Fibroblast of mammary gland (primary cell): ENCODE results near the gene PTH2R.
A peak's percentile ranks its signal among the peaks of the same experiment; 100 is the strongest.

Experiments
- DNase-seq: peaks from one replicate; pipeline ENCODE4 v3.0.0-alpha.2; 2010; ENCODE audit warnings: low read depth
- H3K4me3 ChIP-seq: 2 replicates; pipeline ENCODE4 v1.5.1; 2011; ENCODE audit warnings: low read depth, mild to moderate bottlenecking, low read length, moderate library complexity; ENCODE audit not compliant: control insufficient read depth
- TF ChIP-seq, protein P1 (sequence below): conservative IDR thresholded peaks from 2 replicates; pipeline ENCODE4 v1.5.1; 2011; ENCODE audit warnings: low read depth, low read length, inconsistent platforms; ENCODE audit not compliant: control insufficient read depth, insufficient read depth

The PTH2R gene

DNA sequence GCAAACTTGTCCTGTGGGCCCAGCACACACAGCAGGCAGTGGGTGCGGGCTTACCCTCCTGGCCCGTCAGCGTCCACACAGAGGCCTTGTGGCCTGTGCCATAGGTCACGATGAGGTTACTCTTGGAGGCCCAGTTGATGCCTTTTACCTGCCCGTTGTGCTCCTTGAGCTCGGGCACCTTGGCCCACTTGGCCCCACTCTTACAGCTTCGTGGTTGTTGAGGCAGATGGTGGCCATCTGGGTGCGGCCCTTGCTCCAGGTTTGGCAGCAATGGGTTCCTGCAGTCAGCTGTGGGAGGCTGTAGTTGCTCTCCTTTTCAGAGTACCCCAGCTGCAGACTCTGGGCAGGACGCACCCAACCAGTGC, 45.5 kb upstream of the PTH2R start:
- no peak overlapping the region for H3K4me3 ChIP-seq
- TF ChIP-seq, protein P1, sequence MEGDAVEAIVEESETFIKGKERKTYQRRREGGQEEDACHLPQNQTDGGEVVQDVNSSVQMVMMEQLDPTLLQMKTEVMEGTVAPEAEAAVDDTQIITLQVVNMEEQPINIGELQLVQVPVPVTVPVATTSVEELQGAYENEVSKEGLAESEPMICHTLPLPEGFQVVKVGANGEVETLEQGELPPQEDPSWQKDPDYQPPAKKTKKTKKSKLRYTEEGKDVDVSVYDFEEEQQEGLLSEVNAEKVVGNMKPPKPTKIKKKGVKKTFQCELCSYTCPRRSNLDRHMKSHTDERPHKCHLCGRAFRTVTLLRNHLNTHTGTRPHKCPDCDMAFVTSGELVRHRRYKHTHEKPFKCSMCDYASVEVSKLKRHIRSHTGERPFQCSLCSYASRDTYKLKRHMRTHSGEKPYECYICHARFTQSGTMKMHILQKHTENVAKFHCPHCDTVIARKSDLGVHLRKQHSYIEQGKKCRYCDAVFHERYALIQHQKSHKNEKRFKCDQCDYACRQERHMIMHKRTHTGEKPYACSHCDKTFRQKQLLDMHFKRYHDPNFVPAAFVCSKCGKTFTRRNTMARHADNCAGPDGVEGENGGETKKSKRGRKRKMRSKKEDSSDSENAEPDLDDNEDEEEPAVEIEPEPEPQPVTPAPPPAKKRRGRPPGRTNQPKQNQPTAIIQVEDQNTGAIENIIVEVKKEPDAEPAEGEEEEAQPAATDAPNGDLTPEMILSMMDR, result no peak
- DNase-seq, result no peak

DNA sequence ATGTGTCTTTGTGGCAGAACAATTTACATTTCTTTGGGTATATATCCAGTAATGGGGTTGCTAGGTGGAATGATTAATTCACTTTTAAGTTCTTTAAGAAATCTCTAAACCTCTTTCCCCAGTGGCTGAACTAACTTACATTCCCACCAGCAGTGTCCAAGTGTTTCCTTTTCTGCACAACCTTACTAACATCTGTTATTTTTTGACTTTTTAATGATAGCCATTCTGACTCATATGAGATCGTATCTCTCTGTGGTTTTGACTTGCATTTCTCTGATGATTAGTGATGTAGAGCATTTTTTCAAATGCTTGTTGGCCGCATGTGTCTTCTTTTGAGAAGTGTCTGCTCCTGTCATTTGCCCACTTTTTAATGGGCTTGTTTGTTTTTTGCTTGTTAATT, 43.1 kb upstream of the PTH2R start:
- DNase-seq, result peak; percentile 82
- H3K4me3 ChIP-seq, result no peak overlapping the region
- TF ChIP-seq, protein P1, result no peak

DNA sequence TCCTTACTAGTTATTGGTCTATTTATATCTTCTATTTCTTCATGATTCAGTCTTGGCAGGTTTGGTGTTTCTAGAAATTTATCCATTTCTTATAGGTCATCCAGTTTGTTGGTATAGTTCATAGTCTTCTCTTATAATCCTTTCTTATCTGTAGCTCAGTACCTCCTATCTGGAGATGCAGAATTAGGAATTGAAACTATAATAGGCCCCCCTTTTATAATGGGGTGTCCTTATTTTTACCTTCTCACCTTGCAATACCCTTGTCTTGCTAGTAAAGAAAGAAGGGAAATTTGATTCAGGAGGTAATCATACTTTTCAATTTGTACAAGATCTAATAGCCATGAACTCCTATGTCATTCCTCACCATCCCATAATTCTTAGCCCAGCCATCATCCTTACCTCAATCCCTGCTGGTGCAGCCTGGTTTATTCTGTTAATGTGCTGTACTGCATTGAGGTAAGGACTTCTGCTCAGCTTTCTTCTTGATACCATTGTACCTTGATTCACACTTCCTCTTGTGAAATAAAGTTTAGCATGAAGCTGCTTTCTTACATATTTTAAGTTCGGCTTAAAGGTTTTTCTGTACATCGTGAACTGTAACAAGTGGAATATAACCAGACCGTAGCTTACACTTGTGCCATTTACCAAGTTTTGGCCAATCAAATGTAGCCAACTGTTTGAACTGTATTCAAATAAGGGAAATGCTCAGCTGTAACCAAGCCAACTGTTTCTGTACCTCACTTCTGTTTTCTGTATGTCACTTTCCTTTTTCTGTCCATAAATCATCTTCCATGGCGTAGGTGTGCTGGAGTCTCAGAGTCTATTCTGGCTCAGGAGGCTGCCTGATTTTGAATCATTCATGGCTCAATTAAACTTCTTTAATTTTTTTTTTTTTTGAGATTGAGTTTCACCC, 40.1 kb upstream of the PTH2R start:
- DNase-seq, result no peak
- H3K4me3 ChIP-seq, result no peak overlapping the region
- TF ChIP-seq, protein P1, result no peak

DNA sequence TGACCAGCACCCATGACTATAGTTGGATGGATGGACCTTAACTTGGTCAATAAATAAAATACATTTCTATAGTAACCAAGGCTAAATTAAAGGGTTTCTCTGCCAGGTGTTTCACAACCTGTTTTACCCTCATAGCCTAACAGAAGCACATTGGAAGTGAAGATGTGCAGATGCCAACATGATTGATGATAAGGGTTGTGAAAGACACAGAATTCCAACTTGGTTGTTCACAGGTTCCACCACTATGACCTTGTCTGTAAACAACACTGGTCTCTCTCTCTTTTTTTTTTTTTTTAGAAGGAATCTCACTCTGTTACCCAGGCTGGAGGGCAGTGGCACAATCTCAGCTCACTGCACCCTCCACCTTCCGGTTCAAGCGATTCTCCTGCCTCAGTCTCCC, 37.5 kb upstream of the PTH2R start:
- peak; percentile 52 for DNase-seq
- TF ChIP-seq, protein P1, result no peak
- no peak overlapping the region for H3K4me3 ChIP-seq

DNA sequence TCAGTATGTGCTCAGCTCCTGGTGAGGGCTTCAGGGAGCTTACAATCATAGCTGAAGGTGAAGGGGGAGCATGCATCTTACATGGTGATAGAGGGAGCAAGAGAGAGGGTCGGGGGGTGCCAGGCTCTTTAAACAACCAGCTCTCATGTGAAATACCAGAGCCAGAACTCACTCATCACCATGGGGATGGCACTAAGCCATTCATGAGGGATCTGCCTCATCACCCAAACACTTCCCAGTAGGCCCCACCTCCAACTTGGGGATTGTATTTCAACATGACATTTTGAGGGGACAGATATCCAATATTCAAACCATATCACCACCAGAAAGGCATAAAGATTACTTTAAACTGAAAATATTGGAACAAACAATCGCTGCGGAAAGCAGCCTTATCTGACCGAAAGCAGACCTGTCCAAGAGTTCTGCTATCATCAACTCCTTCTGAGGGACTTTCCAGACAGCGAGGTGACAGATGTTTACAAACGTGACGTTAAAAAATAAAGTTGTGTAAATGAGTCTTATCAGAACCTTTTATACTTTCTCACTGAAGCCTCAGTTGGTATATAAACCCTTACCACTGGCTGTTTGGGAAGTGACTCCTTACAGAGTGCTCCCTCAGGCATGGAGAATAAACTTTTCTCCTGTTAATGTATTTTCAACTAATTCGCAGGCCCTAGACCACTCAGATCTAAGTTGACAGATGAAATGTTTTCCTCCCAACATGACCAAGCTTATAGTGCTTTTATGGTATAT, 35.5 kb upstream of the PTH2R start:
- no peak overlapping the region for H3K4me3 ChIP-seq
- TF ChIP-seq, protein P1, result no peak
- peak; percentile 32 for DNase-seq

DNA sequence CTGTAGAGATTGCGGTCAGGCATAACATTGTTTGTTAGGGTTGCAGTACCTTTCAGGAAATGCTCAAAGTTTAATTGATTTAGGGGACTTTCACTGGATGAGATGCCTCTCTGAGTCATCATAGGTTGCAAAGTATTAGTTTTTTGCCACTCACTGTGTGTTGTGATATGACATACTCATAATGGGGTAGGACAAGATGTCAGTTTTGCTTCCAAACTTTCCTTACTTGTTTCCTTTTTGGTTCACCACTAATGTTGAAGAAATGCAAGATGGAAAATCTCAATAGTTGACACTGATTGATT, 35.0 kb upstream of the PTH2R start:
- no peak overlapping the region for H3K4me3 ChIP-seq
- DNase-seq, result no peak
- TF ChIP-seq, protein P1, result no peak
